HG03066 (cell line): ENCODE data around the gene PTRH2.
"Not testable (repeated sequence)": the region's sequence is repeated elsewhere in the genome, so short reads cannot be mapped to it uniquely, and the experiment has no call there.

Experiments used
- ATAC-seq: cut with Tn5 transposase; IDR thresholded peaks from one replicate; pipeline ENCODE4 v1.9.1; 2021; ENCODE audit warnings: low read depth; ENCODE audit not compliant: unreplicated experiment

PTRH2 gene

DNA sequence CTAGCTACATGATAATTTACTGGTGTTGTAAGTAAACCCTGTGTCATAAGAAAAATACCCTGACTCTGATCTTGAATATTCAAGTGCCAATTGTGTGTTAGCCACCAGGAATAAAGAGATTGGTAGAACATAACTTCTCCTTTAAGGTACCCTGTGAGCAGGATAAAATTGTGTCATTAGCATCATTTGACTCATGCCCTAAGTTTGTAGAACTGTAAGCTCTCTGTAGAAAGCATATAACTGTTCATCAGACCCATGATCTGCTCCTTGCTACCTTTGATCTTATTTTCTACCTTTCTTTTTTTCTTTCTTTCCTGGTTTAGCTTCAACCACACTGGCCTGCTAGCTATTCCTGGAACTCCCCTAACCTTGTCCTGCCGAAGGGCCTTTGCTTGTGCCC lies 35.8 kb downstream of the PTRH2 start:
- no peak for ATAC-seq

DNA sequence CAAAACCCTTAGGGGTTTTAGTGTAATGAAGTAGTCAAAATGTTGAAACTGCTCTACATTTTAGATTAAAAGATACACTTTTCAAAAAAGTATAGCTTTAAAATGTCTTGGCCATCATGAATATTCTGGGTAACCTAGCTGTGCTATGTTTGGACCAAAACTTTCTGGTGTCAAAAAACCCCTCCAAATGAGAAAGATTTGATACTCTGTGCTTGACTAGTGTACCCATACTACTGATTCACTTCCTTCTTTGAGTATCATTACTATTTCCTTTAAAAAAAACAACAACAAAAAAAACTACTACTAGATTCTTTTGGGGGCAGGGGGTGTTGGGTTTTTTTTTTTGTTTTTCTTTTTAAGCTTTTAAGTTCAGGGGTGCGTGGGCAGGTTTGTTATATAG lies 37.3 kb downstream of the PTRH2 start:
- ATAC-seq = no peak

GRCh38 chr17:59669411-59669810 lies 37.8 kb downstream of the PTRH2 start:
- ATAC-seq = no peak

- ATAC-seq = no peak
Measured at GRCh38 chr17:59668816-59669215, 38.4 kb downstream of the PTRH2 start.

DNA sequence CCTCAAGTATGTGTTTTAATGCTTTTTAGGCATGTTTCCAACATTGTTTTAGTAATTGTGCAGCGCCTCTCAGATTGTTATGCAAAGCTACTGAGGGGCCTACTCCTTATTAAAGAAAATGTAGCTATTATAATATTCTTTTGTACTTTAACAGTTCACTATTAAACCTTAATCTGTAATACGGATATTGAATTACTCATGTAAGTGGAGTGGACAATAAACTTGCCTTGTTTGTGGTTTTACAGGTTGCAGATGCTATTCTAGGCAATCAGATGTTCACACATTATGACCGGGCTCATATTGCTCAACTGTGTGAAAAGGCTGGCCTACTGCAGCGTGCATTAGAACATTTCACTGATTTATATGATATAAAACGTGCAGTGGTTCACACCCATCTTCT lies 41.0 kb downstream of the PTRH2 start:
- ATAC-seq = no peak

DNA sequence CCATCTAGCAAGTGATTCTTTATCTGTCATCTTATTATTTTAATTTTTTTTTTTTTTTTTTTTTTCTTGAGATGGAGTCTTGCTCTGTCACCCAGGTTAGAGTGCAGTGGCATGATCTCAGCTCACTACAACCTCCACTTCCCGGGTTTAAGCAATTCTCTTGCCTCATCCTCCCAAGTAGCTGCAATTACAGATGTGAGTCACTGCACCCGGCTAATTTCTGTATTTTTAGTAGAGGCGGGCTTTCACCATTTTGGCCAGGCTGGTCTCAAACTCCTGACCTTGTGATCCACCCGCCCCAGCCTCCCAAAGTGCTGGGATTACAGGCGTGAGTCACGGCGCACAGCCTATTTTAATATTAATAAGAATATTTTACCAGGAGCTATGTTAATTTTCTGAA lies 50.6 kb downstream of the PTRH2 start:
- not testable (repeated sequence) for ATAC-seq

GRCh38 chr17:59652119-59652518 lies 55.1 kb downstream of the PTRH2 start:
- ATAC-seq = no peak

DNA sequence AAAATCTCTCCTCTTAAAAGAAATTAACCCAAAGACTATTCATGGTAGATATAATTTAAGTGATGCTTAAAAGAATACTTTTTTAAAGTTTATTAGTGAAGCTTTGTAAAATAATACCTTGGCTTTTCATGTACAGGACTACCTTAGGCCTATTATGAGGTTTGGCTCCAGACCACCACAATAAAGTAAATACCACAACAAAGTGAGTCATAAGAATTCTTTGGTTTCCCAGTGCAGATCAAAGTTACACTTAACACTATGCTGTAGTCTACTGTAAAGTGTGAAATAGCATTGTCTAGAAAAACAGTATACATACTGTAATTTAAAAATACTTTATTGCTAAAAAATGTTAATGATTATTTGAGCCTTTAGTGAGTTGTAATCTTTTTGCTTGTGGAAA lies 55.9 kb downstream of the PTRH2 start:
- no peak for ATAC-seq

DNA sequence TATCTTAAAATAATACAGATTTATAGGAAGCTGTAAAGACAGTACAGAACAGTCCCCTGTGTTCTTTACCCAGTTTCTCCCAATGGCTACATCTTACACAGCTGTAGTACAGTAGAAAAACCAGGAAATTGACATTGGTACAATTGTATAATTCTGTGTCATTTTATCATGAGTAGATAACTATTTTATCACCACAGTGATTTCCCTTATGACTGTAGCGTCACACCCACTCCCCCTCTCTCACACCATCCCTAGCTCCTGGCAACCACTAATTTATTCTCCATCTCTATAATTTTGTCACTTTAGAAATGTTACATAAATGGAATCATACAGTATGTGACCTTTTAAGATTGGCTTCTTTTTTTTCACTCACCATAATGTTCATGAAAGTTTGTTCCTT lies 56.6 kb downstream of the PTRH2 start:
- ATAC-seq = no peak

- ATAC-seq = no peak
Measured at GRCh38 chr17:59649886-59650285, 57.3 kb downstream of the PTRH2 start.
